ENCODE data around the gene HSPH1. TPM values are rescaled to one million over a fixed set of nuclear protein-coding genes. Genes with fewer than 3 reads are reported as not detected.

Gene HSPH1
- total RNA-seq, 1 experiment from 2014 or later: 116 TPM

- ChIA-PET POLR2A (no interaction called here), CTCF (no interaction called here), RAD21 (ENCODE audit: low non-redundant PET in 1 of 2, low total read pairs in 2 of 2, uncharacterized antibody in 2 of 2, unreplicated experiment in 2 of 2) (interaction anchor here in 1 of 2 experiments (0.7 kb wide), 1 partner anchor 34 kb away, joined by 4 read pairs; no protein-coding TSS in a partner anchor)
- BruUV-seq (replicated peaks): no TSS peak
- Histone ChIP-seq H3K36me3 (ENCODE audit: control insufficient read depth in 1 of 2, insufficient read depth in 2 of 2, low read length in 2 of 2) (no peaks in the 10 kb centered on the region), H3K79me2 (ENCODE audit: insufficient read depth, low read length) (no peaks in the 10 kb centered on the region), H3K9ac (ENCODE audit: low read length) (no peak overlapping the region), H3K27ac (ENCODE audit: low read depth, low read length) (no peak overlapping the region), H3K4me1 (ENCODE audit: control insufficient read depth in 1 of 2, insufficient read depth in 2 of 2, low read length in 2 of 2) (no peaks in the 10 kb centered on the region), H3K27me3 (ENCODE audit: insufficient read depth, low read length) (no peaks in the 10 kb centered on the region; the same call in 1 of the 2 replicates), H4K20me1 (ENCODE audit: insufficient read depth) (no peaks in the 10 kb centered on the region), H3K4me3 (replicated peaks in 1 of 2; ENCODE audit: low read depth in 1 of 2, low read length in 2 of 2) (no peak overlapping the region), H2AFZ (ENCODE audit: low read depth, low read length, poor library complexity, severe bottlenecking) (no peak overlapping the region), H3K9me3 (ENCODE audit: control insufficient read depth in 1 of 2, insufficient read depth in 1 of 2, low read depth in 1 of 2, low read length in 2 of 2) (no peaks in the 10 kb centered on the region), H3K9me2 (ENCODE audit: insufficient read depth) (no peaks in the 10 kb centered on the region), H3K4me2 (ENCODE audit: low read length) (no peak overlapping the region)
- no peak for ATAC-seq
- DNase-seq (ENCODE audit: low read depth, low spot score): no peak
- intact Hi-C loops (cut with micrococcal nuclease): no loop called here
- TF ChIP-seq SIN3A (IDR thresholded peaks at IDR 0.05; ENCODE audit: low read depth) (no peak), REST (IDR thresholded peaks at IDR 0.05; ENCODE audit: low read depth) (no peak), EZH2phosphoT487 (IDR thresholded peaks at IDR 0.05; ENCODE audit: borderline replicate concordance) (no peak), JUND (IDR thresholded peaks at IDR 0.05) (no peak), YY1 (IDR thresholded peaks at IDR 0.05; ENCODE audit: extremely low read depth, insufficient replicate concordance, low read depth, low read length) (no peak), CTCF (IDR thresholded peaks at IDR 0.05 in 2 of 3, conservative IDR thresholded peaks at IDR 0.05 in 1 of 3; ENCODE audit: borderline replicate concordance in 1 of 3, insufficient read depth in 1 of 3, low read depth in 2 of 3, low read length in 2 of 3) (no peak), POLR2AphosphoS5 (IDR thresholded peaks at IDR 0.05; ENCODE audit: low read depth, low read length) (no peak), EZH2 (IDR thresholded peaks at IDR 0.05) (no peak), TCF7L2 (IDR thresholded peaks at IDR 0.05; ENCODE audit: borderline replicate concordance, extremely low read depth, insufficient read depth, insufficient read length) (no peak), CBX3 (IDR thresholded peaks at IDR 0.05; ENCODE audit: low read depth) (no peak), SRF (IDR thresholded peaks at IDR 0.05; ENCODE audit: low read depth) (no peak), ATF3 (IDR thresholded peaks at IDR 0.05) (no peak), ZNF274 (IDR thresholded peaks at IDR 0.05; ENCODE audit: low read depth, low read length) (no peak), SP1 (IDR thresholded peaks at IDR 0.05; ENCODE audit: low read depth) (no peak), RAD21 (IDR thresholded peaks at IDR 0.05; ENCODE audit: low read depth) (no peak), POLR2A (IDR thresholded peaks at IDR 0.05; ENCODE audit: borderline replicate concordance, extremely low read depth, insufficient read depth, insufficient read length) (no peak), ZBTB33 (IDR thresholded peaks at IDR 0.05; ENCODE audit: extremely low read depth, insufficient replicate concordance, low read length) (no peak)
These were observed 70.6 kb downstream of the HSPH1 start for GRCh38 chr13:31090961-31091624.
